GM11168 (cell line): ENCODE data around the gene FGF11.

ENCODE experiments used
- in situ Hi-C: fragments of 300-500 bp; cut with MboI; formaldehyde crosslinking; loops from one replicate; pipeline ENCODE4 v1.12.0; 2022; ENCODE audit warnings: low sequenced_read_pairs; ENCODE audit not compliant: unreplicated experiment

The FGF11 gene

GRCh38 chr17:7439462-7440112 lies at the start of gene FGF11:
TSS of gene FGF11 (plus strand) at chr17:7439512. CDS start at chr17:7439621, 109 bp downstream.
- in situ Hi-C loops = loop anchor here (10.0 kb wide), 1 partner anchor 165 kb away; no protein-coding TSS in a partner anchor

DNA sequence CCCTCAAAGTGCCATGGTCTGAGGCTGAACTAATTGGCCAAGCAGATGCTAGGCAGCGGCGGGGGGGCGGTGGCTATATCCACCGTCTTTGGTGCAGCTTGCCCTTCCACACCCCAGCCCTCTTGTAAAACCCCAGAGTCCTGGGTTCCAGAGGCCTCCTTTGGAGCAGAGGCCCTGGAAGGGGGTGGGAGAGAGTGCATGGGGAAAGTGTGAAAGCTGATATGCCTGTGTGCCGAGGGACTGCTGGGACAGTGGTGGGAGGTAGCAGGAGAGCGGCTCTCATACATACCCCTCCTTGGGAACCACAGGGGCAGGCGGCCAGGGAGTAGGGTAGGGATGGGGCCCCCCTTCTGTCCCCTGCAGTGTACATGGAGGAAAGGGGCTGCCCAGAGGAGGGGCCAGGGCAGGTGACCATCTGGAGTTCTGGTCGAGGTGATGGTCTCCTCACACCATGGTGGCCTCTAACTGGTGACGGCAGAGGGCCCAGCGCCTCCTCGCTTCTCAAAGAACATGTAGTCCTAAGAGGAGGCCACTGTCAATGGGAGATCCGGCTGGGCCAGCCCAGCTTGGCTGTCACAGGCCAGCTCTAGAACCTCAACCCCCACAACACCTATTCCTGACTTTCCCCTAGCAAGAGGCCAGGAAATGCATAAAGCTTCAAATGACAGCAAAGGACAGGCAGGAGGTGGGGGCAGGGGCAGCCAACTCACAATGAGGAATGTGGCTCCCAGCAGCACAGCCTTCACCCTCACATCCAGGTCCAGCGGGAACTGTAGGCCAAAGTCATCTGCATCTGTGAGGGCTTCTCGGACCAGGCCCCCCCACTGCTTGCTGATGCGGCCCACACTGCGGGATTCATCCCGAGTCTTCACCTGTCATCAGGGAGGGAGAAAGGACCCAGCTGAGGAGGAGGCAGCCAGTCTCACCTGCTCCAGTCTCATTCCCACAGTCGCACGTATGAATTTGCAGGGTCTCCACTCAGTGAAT lies 49.1 kb upstream of the FGF11 start:
- in situ Hi-C loops = no loop called here

DNA sequence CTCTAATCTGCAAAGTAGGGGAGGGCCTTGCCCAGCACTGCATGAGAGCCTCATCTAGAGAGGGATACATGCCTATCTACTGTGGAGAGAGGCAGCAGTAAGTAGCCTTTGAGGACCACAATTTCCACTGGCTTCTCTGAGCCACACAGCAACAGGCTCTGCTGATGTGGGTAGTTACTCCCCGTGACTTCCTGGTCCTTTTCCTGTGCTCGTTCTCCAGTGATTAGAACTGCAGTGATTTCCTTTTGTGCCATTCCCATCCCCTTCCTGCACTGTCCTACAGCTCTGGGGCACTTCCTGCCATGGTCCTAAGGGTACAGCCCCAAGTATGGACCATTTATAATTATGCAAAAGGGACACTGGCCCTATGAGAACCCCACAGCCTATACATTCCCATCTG lies 48.0 kb upstream of the FGF11 start:
- in situ Hi-C loops = no loop called here

- in situ Hi-C loops = no loop called here
Observed at GRCh38 chr17:7392696-7393612, 46.4 kb upstream of the FGF11 start.

DNA sequence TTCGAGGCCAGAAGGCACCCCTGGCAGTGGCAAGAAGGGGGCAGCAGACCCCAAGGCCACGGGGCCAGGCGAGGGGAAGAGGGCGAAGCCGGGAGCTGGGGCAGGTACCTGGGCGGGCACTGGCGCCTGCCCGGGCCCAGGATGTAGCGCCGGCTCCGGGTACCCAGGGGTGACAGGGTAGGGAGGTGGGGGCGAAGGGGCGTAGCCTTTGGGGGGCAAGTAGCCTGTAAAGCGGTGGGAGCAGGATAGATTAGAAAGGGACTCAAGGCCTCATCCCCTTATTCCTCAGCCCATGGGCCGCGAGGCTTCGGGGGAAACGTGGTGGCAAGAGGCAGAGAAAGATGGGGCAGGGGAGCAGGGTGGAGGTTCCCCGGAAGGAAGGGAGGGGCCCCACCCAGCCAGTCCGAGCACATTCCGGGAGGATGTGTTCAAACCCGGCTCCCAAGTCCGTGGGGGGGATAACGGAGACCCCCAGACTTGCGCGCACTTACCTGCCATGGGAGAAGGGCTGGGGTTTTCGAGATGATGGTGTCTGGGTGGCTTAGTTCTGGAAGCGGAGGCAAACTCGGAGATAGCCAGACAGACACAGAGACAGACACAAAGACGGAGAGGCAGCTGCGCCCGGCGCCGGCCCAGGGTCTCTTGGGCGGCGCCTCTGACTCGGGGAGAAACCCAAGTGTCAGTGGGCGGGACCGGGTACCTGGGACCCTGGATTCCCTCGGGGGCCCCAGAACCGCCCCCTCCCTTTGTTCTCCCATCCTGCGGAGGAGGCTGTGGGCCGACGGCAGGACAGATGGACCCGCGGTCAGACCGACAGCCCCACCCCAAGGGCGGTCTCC lies 45.5 kb upstream of the FGF11 start:
- in situ Hi-C loops = no loop called here

GRCh38 chr17:7394452-7395191 lies 44.7 kb upstream of the FGF11 start, which contains the start of gene PLSCR3:
TSS of gene PLSCR3 (minus strand) at chr17:7394525. CDS start at chr17:7394110, 415 bp downstream.
- in situ Hi-C loops = no loop called here

GRCh38 chr17:7396147-7396546 lies 43.2 kb upstream of the FGF11 start:
- in situ Hi-C loops = no loop called here

DNA sequence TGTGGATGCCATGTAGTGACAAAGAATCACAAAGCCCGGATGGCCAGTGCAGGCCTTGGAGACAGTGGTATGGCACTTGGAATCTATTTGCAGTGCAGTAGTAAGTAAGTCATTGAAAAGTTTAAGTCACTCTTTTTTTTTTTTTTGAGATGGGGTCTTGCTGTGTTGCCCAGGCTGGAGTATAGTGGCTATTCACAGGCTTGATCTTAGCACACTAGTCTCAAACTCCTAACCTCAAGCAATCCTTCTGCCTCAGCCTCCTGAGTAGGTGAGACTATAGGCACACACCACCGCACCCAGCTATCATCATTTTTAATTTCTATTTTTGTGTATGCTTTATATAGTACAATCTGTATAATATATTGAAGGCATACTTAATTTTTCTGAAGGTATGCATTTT lies 40.7 kb upstream of the FGF11 start:
- in situ Hi-C loops = no loop called here

DNA sequence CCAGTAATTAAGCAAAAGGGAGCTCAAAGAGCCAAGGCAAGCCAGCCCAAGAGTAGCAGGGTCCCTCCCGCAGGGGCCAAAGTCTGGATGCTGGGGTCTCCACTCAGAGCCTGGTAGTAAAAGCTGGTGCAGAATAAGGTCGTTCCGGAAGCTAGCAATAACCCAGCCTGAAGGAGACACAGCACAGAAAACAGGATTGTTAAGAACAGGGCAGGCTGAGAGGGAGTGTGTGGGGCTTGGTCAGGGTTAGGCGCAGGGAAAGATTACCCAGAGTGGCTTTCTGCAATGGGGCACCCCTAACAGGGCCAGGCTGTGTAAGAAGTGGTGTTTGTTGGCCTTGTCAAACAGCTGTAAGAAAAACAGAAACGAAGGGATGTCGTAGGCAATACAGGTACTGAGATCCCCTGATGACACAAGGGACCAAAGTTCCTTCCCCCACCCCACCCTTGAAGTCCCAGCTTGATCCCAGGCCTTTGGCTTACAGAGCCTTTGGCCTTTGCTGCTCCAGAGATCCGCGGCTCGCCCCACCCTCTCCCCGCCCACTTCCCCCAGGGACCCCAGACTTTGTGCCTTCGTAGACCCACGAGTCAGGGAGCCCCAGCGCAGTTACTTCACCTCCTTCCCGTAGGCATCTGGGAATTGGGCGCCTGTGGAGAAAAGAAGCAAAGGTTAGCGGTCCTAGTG lies 36.1 kb upstream of the FGF11 start:
- in situ Hi-C loops = no loop called here

- in situ Hi-C loops = no loop called here
Observed at GRCh38 chr17:7403727-7403976, 35.7 kb upstream of the FGF11 start.

DNA sequence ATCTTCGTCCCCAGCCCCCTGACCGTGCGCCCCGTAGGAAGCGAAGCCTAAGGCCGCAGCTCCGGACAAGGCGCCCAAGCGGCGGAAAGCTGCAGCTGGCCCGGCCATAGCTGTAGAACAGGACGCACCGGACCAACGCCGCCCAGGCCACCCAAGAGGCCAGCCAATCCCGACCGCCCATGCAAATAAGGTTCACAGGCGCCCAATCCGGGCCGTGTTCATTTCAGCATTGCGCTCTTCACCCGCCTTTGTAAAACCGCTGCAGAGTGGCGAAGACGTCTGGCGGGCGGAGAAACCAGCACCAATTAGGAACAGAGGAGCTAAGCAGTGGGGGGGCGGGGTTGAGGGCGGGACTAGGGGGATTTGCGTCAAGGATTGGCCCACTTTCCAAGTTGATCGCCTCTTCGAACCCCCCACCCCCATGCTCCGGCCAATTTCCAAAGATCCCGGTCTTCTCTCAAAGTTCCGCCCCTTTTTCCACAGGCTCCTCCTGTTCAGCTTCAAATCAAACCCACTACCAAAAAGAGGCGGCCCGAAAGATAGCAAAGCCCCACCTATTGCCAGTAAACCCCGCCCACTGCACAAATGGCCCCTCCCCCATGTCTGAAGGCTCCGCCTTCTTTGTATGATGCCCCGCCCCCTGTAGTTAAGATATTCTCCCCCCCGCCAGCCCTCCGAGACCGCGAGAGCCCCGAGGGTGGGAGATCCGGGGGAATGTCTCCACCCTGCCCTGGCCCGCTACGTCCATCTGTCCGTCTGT lies 35.2 kb upstream of the FGF11 start, which contains the start of gene TMEM256:
TMEM256 (minus strand) TSS at position 121 of the 760 bp plus-strand sequence; CDS start at position 108, 13 bp downstream.
- in situ Hi-C loops = no loop called here

- in situ Hi-C loops = no loop called here
Observed at GRCh38 chr17:7404737-7405349, 34.5 kb upstream of the FGF11 start.

- in situ Hi-C loops = no loop called here
Observed at GRCh38 chr17:7405350-7406234, 33.7 kb upstream of the FGF11 start.

GRCh38 chr17:7406235-7406825 lies 33.0 kb upstream of the FGF11 start:
- in situ Hi-C loops = no loop called here

DNA sequence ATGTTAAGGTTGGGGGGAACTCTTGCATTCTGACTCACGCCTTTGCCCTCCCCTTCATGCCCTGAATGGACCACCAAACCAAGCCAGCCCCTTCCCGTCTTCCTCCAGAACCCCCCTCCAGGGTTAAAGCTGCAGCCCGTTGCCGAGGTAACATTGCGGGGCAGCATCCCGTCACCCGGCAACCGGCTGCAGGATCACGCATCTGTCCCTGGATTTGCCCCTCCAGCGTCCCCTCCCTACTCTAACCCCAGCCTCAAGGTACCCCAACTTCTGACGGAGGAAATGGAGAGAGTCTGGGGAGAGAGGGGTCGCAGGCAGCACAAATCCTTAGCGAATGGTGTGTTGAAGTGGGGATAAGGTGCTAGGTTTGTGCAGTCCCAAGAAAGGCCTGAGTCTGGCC lies 32.2 kb upstream of the FGF11 start:
- in situ Hi-C loops = no loop called here
